Thoracic aorta (tissue), 2 donors: Measurements from ENCODE around the gene PLAU. TPM values are rescaled to one million over a fixed set of nuclear protein-coding genes. Genes with fewer than 3 reads are reported as not detected.
A peak's percentile ranks its signal among the peaks of the same experiment; 100 is the strongest.
"Not testable (repeated sequence)": the region's sequence is repeated elsewhere in the genome, so short reads cannot be mapped to it uniquely, and the experiment has no call there.

Experiments
- ATAC-seq: fragments of 150-250 bp; one replicate; pipeline ENCODE4 v1.8.0; 2017; ENCODE audit warnings: low read depth; ENCODE audit not compliant: insufficient number of reproducible peaks, low FRiP score
- DNase-seq: peaks from one replicate; pipeline ENCODE4 v3.0.0-alpha.2; 2020; ENCODE audit warnings: low spot score
- H3K27ac ChIP-seq, 2 donors: fragments of 200-600 bp; sonication (generic); 1 replicate in 1 of 2; 2 replicates in 1 of 2; pipeline ENCODE4 v1.5.1; 2016; ENCODE audit warnings: mild to moderate bottlenecking in 2 of 2, moderate library complexity in 2 of 2
- H3K27me3 ChIP-seq: fragments of 200-600 bp; sonication (generic); replicated peaks from 2 replicates; pipeline ENCODE4 v1.6.0; 2016; ENCODE audit warnings: mild to moderate bottlenecking; ENCODE audit not compliant: insufficient read depth
- H3K36me3 ChIP-seq: fragments of 200-600 bp; sonication (generic); one replicate; pipeline ENCODE4 v1.5.1; 2016
- H3K4me1 ChIP-seq, 2 donors: fragments of 200-600 bp; sonication (generic); 1 replicate in 1 of 2; 2 replicates in 1 of 2; pipeline versions ENCODE4 v1.5.1 to v1.6.0; 2016; ENCODE audit warnings: low read depth in 2 of 2, mild to moderate bottlenecking in 1 of 2; ENCODE audit not compliant: control insufficient read depth in 1 of 2
- H3K4me3 ChIP-seq: fragments of 200-600 bp; sonication (generic); 2 replicates; pipeline ENCODE4 v1.5.1; 2016; ENCODE audit warnings: mild to moderate bottlenecking
- H3K9me3 ChIP-seq: fragments of 200-600 bp; sonication (generic); 2 replicates; pipeline ENCODE4 v1.5.1; 2016
- total RNA-seq, 2 donors: library from RNA; depleted of rRNA; stranded (reverse); fragments of >200 nt; gene quantifications; one replicate each; pipeline versions ENCODE4 v1.1.0 to v1.2.3, GENCODE V29; 2016
- TF ChIP-seq, protein P1 (sequence below): fragments of 200-600 bp; sonication (generic); IDR thresholded peaks from one replicate; pipeline ENCODE4 v1.5.1; 2019; ENCODE audit warnings: antibody characterized with exemption

PLAU gene
- total RNA-seq, 2 donors from 2014 or later: 8.1 to 100 TPM

DNA sequence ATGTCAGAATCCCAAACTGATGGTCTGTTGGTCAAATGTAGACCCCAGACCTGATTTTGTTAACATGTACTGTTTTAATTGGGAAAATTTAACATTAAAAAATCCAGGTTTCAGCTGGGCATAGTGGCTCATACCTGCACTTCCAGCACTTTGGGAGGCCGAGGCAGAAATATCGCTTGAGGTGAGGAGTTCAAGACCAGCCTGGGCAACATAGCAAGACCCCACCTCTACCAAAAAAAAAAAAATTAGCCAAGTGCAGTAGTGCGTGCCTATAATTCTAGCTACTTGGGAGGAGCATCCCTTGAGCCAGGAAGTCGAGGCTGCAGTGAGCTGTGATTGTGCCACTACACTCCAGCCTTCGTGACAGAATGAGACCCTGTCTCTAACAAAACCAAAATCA, 20.7 kb upstream of the PLAU start:
- Histone ChIP-seq H3K27ac (peak overlapping the region in 1 of 2 donors; percentile 32), H3K9me3 (no peaks in the 10 kb centered on the region), H3K4me3 (no peak overlapping the region), H3K27me3 (no peaks in the 10 kb centered on the region), H3K36me3 (no peaks in the 10 kb centered on the region), H3K4me1 (peaks cover 26 to 39% of the 10 kb centered on the region in 2 donors)
- ATAC-seq (no peak), DNase-seq (no peak)
- TF ChIP-seq, protein P1, sequence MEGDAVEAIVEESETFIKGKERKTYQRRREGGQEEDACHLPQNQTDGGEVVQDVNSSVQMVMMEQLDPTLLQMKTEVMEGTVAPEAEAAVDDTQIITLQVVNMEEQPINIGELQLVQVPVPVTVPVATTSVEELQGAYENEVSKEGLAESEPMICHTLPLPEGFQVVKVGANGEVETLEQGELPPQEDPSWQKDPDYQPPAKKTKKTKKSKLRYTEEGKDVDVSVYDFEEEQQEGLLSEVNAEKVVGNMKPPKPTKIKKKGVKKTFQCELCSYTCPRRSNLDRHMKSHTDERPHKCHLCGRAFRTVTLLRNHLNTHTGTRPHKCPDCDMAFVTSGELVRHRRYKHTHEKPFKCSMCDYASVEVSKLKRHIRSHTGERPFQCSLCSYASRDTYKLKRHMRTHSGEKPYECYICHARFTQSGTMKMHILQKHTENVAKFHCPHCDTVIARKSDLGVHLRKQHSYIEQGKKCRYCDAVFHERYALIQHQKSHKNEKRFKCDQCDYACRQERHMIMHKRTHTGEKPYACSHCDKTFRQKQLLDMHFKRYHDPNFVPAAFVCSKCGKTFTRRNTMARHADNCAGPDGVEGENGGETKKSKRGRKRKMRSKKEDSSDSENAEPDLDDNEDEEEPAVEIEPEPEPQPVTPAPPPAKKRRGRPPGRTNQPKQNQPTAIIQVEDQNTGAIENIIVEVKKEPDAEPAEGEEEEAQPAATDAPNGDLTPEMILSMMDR: no peak

DNA sequence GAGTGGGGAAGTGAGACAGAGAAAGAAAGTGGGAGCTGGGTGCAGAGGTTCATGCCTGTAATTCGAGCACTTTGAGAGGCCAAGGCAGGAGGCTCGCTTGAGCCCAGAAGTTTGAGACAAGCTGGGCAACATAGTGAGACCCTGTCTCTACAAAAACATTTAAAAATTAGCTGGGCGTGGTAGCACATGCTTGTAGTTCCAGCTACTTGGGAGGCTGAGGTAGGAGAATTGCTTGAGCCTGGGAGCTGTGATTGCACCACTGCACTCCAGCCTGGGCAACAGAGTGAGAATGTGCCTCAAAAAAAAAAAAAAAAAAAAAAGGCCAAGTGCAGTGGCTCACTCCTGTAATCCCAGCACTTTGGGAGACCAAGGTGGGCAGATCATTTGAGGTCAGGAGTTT, 20.1 kb upstream of the PLAU start:
- H3K27ac ChIP-seq, H3K27me3 ChIP-seq, ATAC-seq, H3K9me3 ChIP-seq, H3K4me3 ChIP-seq, DNase-seq, H3K36me3 ChIP-seq: not testable (repeated sequence)
- peaks cover 26 to 39% of the 10 kb centered on the region in 2 donors for H3K4me1 ChIP-seq

DNA sequence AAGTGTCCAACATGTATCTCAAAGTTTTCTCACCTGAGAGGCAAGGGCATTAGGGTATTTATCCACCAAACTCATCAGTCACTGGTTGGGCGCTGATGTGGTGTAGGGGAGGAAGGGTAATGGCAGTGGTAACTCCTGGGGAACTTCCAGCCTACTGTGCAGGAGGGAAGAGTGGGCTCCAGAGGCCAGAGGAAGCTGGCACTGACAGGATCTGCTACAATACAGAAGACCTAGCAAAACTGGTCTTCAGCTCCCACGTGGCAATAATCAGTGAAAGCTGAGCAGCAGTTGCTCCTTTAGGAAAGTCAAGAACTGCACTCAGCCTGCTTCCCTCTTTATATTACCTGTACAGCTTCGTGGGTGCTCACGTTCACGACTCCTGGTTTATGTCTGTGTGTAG, 19.4 kb upstream of the PLAU start:
- Histone ChIP-seq H3K4me3 (no peak overlapping the region), H3K4me1 (peaks cover 22 to 35% of the 10 kb centered on the region in 2 donors), H3K9me3 (no peaks in the 10 kb centered on the region), H3K36me3 (no peaks in the 10 kb centered on the region), H3K27ac (no peak overlapping the region), H3K27me3 (no peaks in the 10 kb centered on the region)
- TF ChIP-seq, protein P1: no peak
- ATAC-seq (no peak), DNase-seq (no peak)

DNA sequence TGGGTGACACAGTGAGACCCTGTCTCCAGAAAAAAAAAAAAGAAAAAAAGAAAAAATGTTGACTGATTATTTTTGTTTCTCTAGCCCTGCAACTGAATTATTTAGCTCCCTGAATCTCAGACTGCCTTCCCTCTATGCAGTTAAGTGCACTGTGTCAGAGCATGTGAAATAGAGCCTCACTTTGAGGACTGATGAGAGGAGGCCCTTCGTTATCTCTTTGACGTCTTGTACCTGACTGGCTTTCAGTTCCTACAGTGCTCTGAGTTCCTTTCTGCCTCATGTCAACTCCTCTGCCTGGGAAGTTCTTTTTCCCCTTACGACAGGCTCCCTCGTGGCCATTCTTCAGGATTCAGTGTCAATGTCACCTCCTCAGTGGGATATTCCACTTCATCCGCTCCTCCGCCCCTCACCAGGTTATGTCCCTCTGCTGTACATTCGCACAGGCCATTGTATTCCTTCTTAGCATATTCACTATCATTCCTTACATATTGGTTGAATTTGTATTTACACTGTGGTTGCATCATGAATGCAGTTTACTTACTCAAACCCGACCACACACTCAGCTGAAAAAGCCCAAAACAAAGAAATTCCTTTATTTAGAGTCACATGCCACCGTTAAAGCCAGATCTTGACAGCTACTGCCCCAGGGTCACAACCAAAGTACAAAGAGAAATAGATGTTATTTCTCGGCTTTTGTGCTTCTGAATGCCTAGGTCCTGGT, 18.5 kb upstream of the PLAU start:
- H3K36me3 ChIP-seq: no peaks in the 10 kb centered on the region
- ATAC-seq (no peak), DNase-seq (no peak)
- no peaks in the 10 kb centered on the region for H3K9me3 ChIP-seq
- no peak overlapping the region for H3K27ac ChIP-seq
- H3K27me3 ChIP-seq: no peaks in the 10 kb centered on the region
- H3K4me3 ChIP-seq: no peak overlapping the region
- peaks cover 15 to 25% of the 10 kb centered on the region in 2 donors for H3K4me1 ChIP-seq
- TF ChIP-seq, protein P1: no peak

DNA sequence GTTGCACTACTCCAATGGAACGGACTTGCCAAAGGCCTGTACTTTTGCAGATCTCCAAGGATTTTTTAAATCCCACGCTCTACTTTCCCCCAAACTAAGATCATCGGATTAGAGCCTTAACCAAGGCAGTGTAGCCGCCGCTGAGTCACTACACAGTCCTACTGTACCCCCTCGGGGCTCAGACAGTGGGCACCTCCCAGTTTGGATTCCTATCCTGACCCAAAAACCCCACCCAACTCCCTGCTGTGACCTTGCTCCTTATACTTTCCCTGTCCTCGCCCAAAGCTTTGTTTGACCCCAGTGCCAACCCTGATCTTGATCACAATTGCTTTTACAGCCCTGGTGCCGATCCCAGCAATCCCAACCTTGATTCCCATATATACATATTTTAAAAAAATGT, 17.5 kb upstream of the PLAU start:
- Histone ChIP-seq H3K36me3 (no peaks in the 10 kb centered on the region), H3K4me1 (peaks cover 5 to 16% of the 10 kb centered on the region in 2 donors), H3K4me3 (no peak overlapping the region), H3K27ac (no peak overlapping the region), H3K9me3 (no peaks in the 10 kb centered on the region), H3K27me3 (no peaks in the 10 kb centered on the region)
- TF ChIP-seq, protein P1: no peak
- ATAC-seq: no peak
- DNase-seq: no peak
